NCI-H345 treated with DMSO at 0.1 percent for 48 hours (cell line): ENCODE data around the gene R3HDM4.
"Not testable (repeated sequence)": the region's sequence is repeated elsewhere in the genome, so short reads cannot be mapped to it uniquely, and the experiment has no call there.

Experiments
- DNase-seq: peaks from one replicate; lab custom pipeline; 2025; ENCODE audit not compliant: unreplicated experiment; lab: John Stamatoyannopoulos, UW

Gene R3HDM4

GRCh38 chr19:913080-913748 lies at the start of gene R3HDM4:
R3HDM4 (minus strand) TSS chr19:913219; CDS start chr19:913157, 62 bp downstream.
- DNase-seq, result no peak

GRCh38 chr19:961866-962620 lies 49.0 kb upstream of the R3HDM4 start:
- DNase-seq, result no peak

GRCh38 chr19:960601-960938 lies 47.6 kb upstream of the R3HDM4 start:
- no peak for DNase-seq

GRCh38 chr19:960020-960419 lies 47.0 kb upstream of the R3HDM4 start:
- DNase-seq, result no peak

- no peak for DNase-seq
Observed at GRCh38 chr19:958967-959855, 46.2 kb upstream of the R3HDM4 start.

- not testable (repeated sequence) for DNase-seq
Observed at GRCh38 chr19:957578-957977, 44.6 kb upstream of the R3HDM4 start.

- no peak for DNase-seq
Observed at GRCh38 chr19:956766-957440, 43.9 kb upstream of the R3HDM4 start.

- DNase-seq, result no peak
Observed at GRCh38 chr19:955803-956765, 43.1 kb upstream of the R3HDM4 start.

GRCh38 chr19:954672-955494 lies 41.9 kb upstream of the R3HDM4 start:
- no peak for DNase-seq

- DNase-seq, result no peak
Observed at GRCh38 chr19:954272-954671, 41.3 kb upstream of the R3HDM4 start.

- no peak for DNase-seq
Observed at GRCh38 chr19:953445-954271, 40.6 kb upstream of the R3HDM4 start.

- no peak for DNase-seq
Observed at GRCh38 chr19:952680-953444, 39.8 kb upstream of the R3HDM4 start.

GRCh38 chr19:952049-952679 lies 39.1 kb upstream of the R3HDM4 start:
- DNase-seq, result no peak

- DNase-seq, result no peak
Observed at GRCh38 chr19:950352-951066, 37.5 kb upstream of the R3HDM4 start.

- no peak for DNase-seq
Observed at GRCh38 chr19:948842-949496, 36.0 kb upstream of the R3HDM4 start.
